Endothelial cell of umbilical vein (primary cell): Measurements from ENCODE around the gene NOTCH2. TPM values are rescaled to one million over a fixed set of nuclear protein-coding genes. Genes with fewer than 3 reads are reported as not detected.
"Not testable (repeated sequence)": the region's sequence is repeated elsewhere in the genome, so short reads cannot be mapped to it uniquely, and the experiment has no call there.

Experiments used
- BruUV-seq: library from RNA; stranded (reverse); fragments of 400-500 nt; replicated peaks from 2 replicates; lab custom pipeline; 2021; lab: Mats Ljungman, UMichigan
- CTCF ChIA-PET: fragments of 300-600, 350-600 bp; sonication (Branson Sonifier 250); formaldehyde crosslinking; loops from one replicate; lab custom pipeline; 2021; ENCODE audit warnings: antibody characterized with exemption, inconsistent platforms; lab: Charles Lee
- POLR2A ChIA-PET: fragments of 300-600, 350-600 bp; sonication (Branson Sonifier 250); formaldehyde crosslinking; loops from one replicate; lab custom pipeline; 2021; ENCODE audit warnings: antibody characterized with exemption, inconsistent platforms; lab: Charles Lee
- DNase-seq: peaks from one replicate; pipeline ENCODE4 v3.0.0-alpha.2; 2011; ENCODE audit warnings: low read depth, low spot score
- FAIRE-seq: peaks from 2 replicates; lab custom pipeline; 2011; peaks lifted over from hg19 to GRCh38; lab: Jason Lieb, UNC
- H2AFZ ChIP-seq: 2 replicates; pipeline ENCODE4 v1.6.0; 2012; ENCODE audit warnings: low read depth, low read length, control low read depth, inconsistent platforms
- H3K27ac ChIP-seq: 2 replicates; pipeline ENCODE4 v1.5.1; 2011; ENCODE audit warnings: low read depth, mild to moderate bottlenecking, control low read depth, low read length, moderate library complexity; ENCODE audit not compliant: insufficient read depth
- H3K27me3 ChIP-seq, 2 experiments: 2 replicates each; pipeline versions ENCODE4 v1.6.0 to v1.6.1; 2011; ENCODE audit warnings: low read length in 2 of 2, mixed read lengths in 1 of 2; ENCODE audit not compliant: control insufficient read depth in 2 of 2, insufficient read depth in 2 of 2
- H3K36me3 ChIP-seq, 2 experiments: 2 replicates in 1 of 2; 3 replicates in 1 of 2; pipeline ENCODE4 v1.5.1; 2011; ENCODE audit warnings: low read length in 2 of 2, mild to moderate bottlenecking in 1 of 2, moderate library complexity in 1 of 2; ENCODE audit not compliant: control insufficient read depth in 2 of 2, insufficient read depth in 2 of 2; ENCODE audit errors: extremely low read depth in 1 of 2
- H3K4me1 ChIP-seq: 3 replicates; pipeline ENCODE4 v1.5.1; 2011; ENCODE audit warnings: mild to moderate bottlenecking, low read length; ENCODE audit not compliant: control insufficient read depth, insufficient read depth; ENCODE audit errors: extremely low read depth
- H3K4me2 ChIP-seq: 2 replicates; pipeline ENCODE4 v1.6.1; 2011; ENCODE audit warnings: low read length, control low read depth, mixed read lengths; ENCODE audit not compliant: insufficient read depth
- H3K4me3 ChIP-seq, 3 experiments: fragments of 200-600 bp in 1 of 3; sonication (generic), shearing (Covaris generic) in 1 of 3; replicated peaks in 1 of 3; 2 replicates each; pipeline ENCODE4 v1.5.1; 2011 to 2016; ENCODE audit warnings: control low read depth in 3 of 3, low read length in 3 of 3, mild to moderate bottlenecking in 2 of 3, inconsistent platforms in 1 of 3, low read depth in 1 of 3, moderate library complexity in 1 of 3; ENCODE audit not compliant: insufficient read depth in 1 of 3
- H3K79me2 ChIP-seq: 2 replicates; pipeline ENCODE4 v1.6.0; 2012; ENCODE audit warnings: low read length, inconsistent platforms; ENCODE audit not compliant: control insufficient read depth, insufficient read depth
- H3K9ac ChIP-seq: replicated peaks from 2 replicates; pipeline ENCODE3; 2011; ENCODE audit warnings: low read length, control low read depth; ENCODE audit not compliant: insufficient read depth; ENCODE audit errors: extremely low read depth
- H3K9me1 ChIP-seq: replicated peaks from 3 replicates; pipeline ENCODE4 v1.6.0; 2011; ENCODE audit warnings: mild to moderate bottlenecking, low read length; ENCODE audit not compliant: control insufficient read depth, insufficient read depth; ENCODE audit errors: extremely low read depth
- H3K9me3 ChIP-seq: replicated peaks from 2 replicates; pipeline ENCODE4 v1.5.1; 2012; ENCODE audit warnings: low read length, inconsistent platforms; ENCODE audit not compliant: control insufficient read depth, insufficient read depth
- H4K20me1 ChIP-seq: replicated peaks from 2 replicates; pipeline ENCODE3; 2011; ENCODE audit warnings: mild to moderate bottlenecking, low read length; ENCODE audit not compliant: control insufficient read depth, insufficient read depth; ENCODE audit errors: extremely low read depth
- dilution Hi-C: fragments of 300-500 bp; cut with MboI; formaldehyde crosslinking; loops from one replicate; pipeline ENCODE4 v1.15.0; 2019; ENCODE audit warnings: low sequenced_read_pairs; ENCODE audit not compliant: extremely low pct_ligation_motif_present
- intact Hi-C: fragments of 100-400 bp; cut with micrococcal nuclease; formaldehyde crosslinking; loops from one replicate; pipeline ENCODE4 v1.10.0; 2022
- polyA plus RNA-seq, 4 experiments: library from polyadenylated mRNA; depleted of rRNA in 3 of 4; stranded (reverse) in 3 of 4; unstranded in 1 of 4; fragments of >200 nt; gene quantifications; 2 replicates each; pipeline versions ENCODE4 v1.2.1 to v1.2.3, GENCODE V29; 2011 to 2012; ENCODE audit warnings: missing spikeins in 1 of 4
- total RNA-seq: library from RNA; stranded (reverse); gene quantifications from 2 replicates; pipeline ENCODE4 v1.2.3, GENCODE V29; 2021

The NOTCH2 gene
- total and polyA plus RNA-seq, 2 donors (not counting 3 experiments of a cell fraction or from before 2014, with no cell fraction given), result 14.3 to 49.1 TPM

GRCh38 chr1:120109656-120110055 is 40.2 kb upstream of the NOTCH2 start:
- H3K4me2 ChIP-seq, H3K36me3 ChIP-seq, H2AFZ ChIP-seq, H3K4me1 ChIP-seq, H3K9me1 ChIP-seq, H4K20me1 ChIP-seq, H3K9me3 ChIP-seq, H3K9ac ChIP-seq, intact Hi-C loops, H3K4me3 ChIP-seq, dilution Hi-C loops, CTCF ChIA-PET, BruUV-seq, DNase-seq, POLR2A ChIA-PET, H3K79me2 ChIP-seq, H3K27me3 ChIP-seq, H3K27ac ChIP-seq, FAIRE-seq: not testable (repeated sequence)

GRCh38 chr1:120109180-120109579 is 39.7 kb upstream of the NOTCH2 start:
- DNase-seq, H3K4me1 ChIP-seq, intact Hi-C loops, dilution Hi-C loops, FAIRE-seq, H4K20me1 ChIP-seq, H3K36me3 ChIP-seq, H3K27ac ChIP-seq, H3K9ac ChIP-seq, H3K79me2 ChIP-seq, POLR2A ChIA-PET, BruUV-seq, H3K4me2 ChIP-seq, H2AFZ ChIP-seq, H3K27me3 ChIP-seq, CTCF ChIA-PET, H3K4me3 ChIP-seq, H3K9me1 ChIP-seq, H3K9me3 ChIP-seq: not testable (repeated sequence)

DNA sequence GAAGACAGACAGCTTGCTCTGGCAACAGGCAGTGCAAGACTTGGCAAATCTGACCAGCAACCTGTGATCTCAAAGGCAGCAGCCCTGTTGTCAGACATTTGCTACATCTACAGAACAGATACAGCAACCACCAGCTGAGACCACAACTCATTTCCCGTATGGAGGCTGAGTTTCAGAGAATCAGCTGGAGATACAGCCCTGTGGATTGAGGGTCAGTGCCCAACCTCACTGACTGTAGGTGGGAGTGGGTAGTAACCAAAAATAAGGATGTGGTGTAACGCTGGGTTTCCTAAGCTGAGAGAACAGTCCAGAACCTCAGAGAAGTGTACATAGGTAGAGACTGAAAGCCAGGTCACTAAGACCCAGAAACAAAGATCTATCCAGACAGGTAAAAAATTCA is 35.8 kb upstream of the NOTCH2 start:
- H3K27me3 ChIP-seq, BruUV-seq, H3K4me2 ChIP-seq, H3K36me3 ChIP-seq, H3K4me1 ChIP-seq, H3K79me2 ChIP-seq, H3K9ac ChIP-seq, H3K9me3 ChIP-seq, CTCF ChIA-PET, POLR2A ChIA-PET, H4K20me1 ChIP-seq, H3K9me1 ChIP-seq, dilution Hi-C loops, H3K27ac ChIP-seq, intact Hi-C loops, H3K4me3 ChIP-seq, DNase-seq, H2AFZ ChIP-seq: not testable (repeated sequence)
- FAIRE-seq, result peak; percentile 67

GRCh38 chr1:120103768-120104167 is 34.3 kb upstream of the NOTCH2 start:
- H4K20me1 ChIP-seq, dilution Hi-C loops, H2AFZ ChIP-seq, CTCF ChIA-PET, H3K27me3 ChIP-seq, H3K4me3 ChIP-seq, POLR2A ChIA-PET, BruUV-seq, H3K36me3 ChIP-seq, H3K79me2 ChIP-seq, FAIRE-seq, DNase-seq, H3K4me2 ChIP-seq, intact Hi-C loops, H3K9ac ChIP-seq, H3K27ac ChIP-seq, H3K4me1 ChIP-seq, H3K9me1 ChIP-seq, H3K9me3 ChIP-seq: not testable (repeated sequence)
